GM23338 (cell line): ENCODE measurements around the gene TSPOAP1.

ENCODE experiments used
- CREB1 ChIP-seq: fragments of 250-450 bp; sonication (Bioruptor Pico); IDR thresholded peaks from 2 replicates; pipeline ENCODE4 v1.5.0; 2020; ENCODE audit warnings: low read depth, mild to moderate bottlenecking, moderate library complexity
- EZH2 ChIP-seq: fragments of 200-600 bp; sonication (generic); IDR thresholded peaks from one replicate; pipeline ENCODE4 v1.8.0; 2017; ENCODE audit warnings: antibody characterized with exemption, mild to moderate bottlenecking, low read depth; ENCODE audit not compliant: unreplicated experiment
- EZH2phosphoT487 ChIP-seq: fragments of 200-600 bp; sonication (generic); IDR thresholded peaks from one replicate; pipeline ENCODE4 v1.8.1; 2018; ENCODE audit warnings: antibody characterized with exemption; ENCODE audit not compliant: unreplicated experiment
- JUNB ChIP-seq: IDR thresholded peaks from one replicate; pipeline ENCODE4 v1.6.1; 2016; ENCODE audit warnings: antibody characterized with exemption; ENCODE audit not compliant: unreplicated experiment
- POLR2AphosphoS5 ChIP-seq: IDR thresholded peaks from 2 replicates; pipeline ENCODE4 v1.6.1; 2016; ENCODE audit warnings: antibody characterized with exemption, low read depth
- ZNF114 ChIP-seq: fragments of 250-450 bp; sonication (Bioruptor Pico); IDR thresholded peaks from 2 replicates; pipeline ENCODE4 v1.5.0; 2020; ENCODE audit warnings: mild to moderate bottlenecking, moderate library complexity
- ZNF331 ChIP-seq: fragments of 250-450 bp; sonication (Bioruptor Pico); IDR thresholded peaks from 2 replicates; pipeline ENCODE4 v1.5.0; 2020; ENCODE audit warnings: low read depth, mild to moderate bottlenecking, moderate library complexity
- TF ChIP-seq, protein P1 (sequence below), 2 experiments: fragments of 200-600 bp in 1 of 2; sonication (generic) in 1 of 2; conservative IDR thresholded peaks; 2 replicates each; pipeline versions ENCODE4 v1.5.1 to v1.6.1; 2016 to 2017; ENCODE audit warnings: antibody characterized with exemption in 2 of 2, low read depth in 2 of 2, mild to moderate bottlenecking in 2 of 2, moderate library complexity in 1 of 2
- TF ChIP-seq, protein P2 (sequence below): IDR thresholded peaks from one replicate; pipeline ENCODE4 v1.6.1; 2018; ENCODE audit warnings: antibody characterized with exemption; ENCODE audit not compliant: unreplicated experiment
- TF ChIP-seq, protein P3 (sequence below): IDR thresholded peaks from 2 replicates; pipeline ENCODE4 v1.6.1; 2016; ENCODE audit warnings: antibody characterized with exemption

DNA sequence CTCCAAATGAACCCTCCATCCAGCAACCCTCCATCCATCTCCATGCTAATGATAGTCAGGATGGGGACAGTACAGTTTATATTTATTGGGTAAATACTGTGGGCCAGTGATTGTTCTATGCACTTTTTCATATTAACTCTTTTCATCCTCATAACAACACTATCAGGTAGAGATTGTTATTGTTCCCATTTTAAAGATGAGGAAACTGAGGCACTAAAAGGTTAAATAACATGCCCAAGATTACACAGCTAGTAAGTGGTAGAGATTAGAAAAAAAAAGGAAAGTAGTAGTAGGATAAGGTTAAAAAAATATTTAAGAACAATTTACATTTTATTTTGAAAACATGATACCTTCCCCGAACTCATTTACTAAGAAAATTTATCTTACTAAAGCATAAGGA lies 45.3 kb upstream of the TSPOAP1 start:
- TF ChIP-seq, protein P1, sequence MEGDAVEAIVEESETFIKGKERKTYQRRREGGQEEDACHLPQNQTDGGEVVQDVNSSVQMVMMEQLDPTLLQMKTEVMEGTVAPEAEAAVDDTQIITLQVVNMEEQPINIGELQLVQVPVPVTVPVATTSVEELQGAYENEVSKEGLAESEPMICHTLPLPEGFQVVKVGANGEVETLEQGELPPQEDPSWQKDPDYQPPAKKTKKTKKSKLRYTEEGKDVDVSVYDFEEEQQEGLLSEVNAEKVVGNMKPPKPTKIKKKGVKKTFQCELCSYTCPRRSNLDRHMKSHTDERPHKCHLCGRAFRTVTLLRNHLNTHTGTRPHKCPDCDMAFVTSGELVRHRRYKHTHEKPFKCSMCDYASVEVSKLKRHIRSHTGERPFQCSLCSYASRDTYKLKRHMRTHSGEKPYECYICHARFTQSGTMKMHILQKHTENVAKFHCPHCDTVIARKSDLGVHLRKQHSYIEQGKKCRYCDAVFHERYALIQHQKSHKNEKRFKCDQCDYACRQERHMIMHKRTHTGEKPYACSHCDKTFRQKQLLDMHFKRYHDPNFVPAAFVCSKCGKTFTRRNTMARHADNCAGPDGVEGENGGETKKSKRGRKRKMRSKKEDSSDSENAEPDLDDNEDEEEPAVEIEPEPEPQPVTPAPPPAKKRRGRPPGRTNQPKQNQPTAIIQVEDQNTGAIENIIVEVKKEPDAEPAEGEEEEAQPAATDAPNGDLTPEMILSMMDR (conservative IDR thresholded peaks at IDR 0.05; ENCODE audit: low read depth in 2 of 2): no peak
- TF ChIP-seq EZH2 (no peak), JUNB (no peak), EZH2phosphoT487 (no peak), CREB1 (CRISPR knock-in tag) (no peak), POLR2AphosphoS5 (no peak), ZNF114 (CRISPR knock-in tag) (no peak), ZNF331 (CRISPR knock-in tag) (no peak)
- TF ChIP-seq, protein P2, sequence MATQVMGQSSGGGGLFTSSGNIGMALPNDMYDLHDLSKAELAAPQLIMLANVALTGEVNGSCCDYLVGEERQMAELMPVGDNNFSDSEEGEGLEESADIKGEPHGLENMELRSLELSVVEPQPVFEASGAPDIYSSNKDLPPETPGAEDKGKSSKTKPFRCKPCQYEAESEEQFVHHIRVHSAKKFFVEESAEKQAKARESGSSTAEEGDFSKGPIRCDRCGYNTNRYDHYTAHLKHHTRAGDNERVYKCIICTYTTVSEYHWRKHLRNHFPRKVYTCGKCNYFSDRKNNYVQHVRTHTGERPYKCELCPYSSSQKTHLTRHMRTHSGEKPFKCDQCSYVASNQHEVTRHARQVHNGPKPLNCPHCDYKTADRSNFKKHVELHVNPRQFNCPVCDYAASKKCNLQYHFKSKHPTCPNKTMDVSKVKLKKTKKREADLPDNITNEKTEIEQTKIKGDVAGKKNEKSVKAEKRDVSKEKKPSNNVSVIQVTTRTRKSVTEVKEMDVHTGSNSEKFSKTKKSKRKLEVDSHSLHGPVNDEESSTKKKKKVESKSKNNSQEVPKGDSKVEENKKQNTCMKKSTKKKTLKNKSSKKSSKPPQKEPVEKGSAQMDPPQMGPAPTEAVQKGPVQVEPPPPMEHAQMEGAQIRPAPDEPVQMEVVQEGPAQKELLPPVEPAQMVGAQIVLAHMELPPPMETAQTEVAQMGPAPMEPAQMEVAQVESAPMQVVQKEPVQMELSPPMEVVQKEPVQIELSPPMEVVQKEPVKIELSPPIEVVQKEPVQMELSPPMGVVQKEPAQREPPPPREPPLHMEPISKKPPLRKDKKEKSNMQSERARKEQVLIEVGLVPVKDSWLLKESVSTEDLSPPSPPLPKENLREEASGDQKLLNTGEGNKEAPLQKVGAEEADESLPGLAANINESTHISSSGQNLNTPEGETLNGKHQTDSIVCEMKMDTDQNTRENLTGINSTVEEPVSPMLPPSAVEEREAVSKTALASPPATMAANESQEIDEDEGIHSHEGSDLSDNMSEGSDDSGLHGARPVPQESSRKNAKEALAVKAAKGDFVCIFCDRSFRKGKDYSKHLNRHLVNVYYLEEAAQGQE: no peak
- TF ChIP-seq, protein P3, sequence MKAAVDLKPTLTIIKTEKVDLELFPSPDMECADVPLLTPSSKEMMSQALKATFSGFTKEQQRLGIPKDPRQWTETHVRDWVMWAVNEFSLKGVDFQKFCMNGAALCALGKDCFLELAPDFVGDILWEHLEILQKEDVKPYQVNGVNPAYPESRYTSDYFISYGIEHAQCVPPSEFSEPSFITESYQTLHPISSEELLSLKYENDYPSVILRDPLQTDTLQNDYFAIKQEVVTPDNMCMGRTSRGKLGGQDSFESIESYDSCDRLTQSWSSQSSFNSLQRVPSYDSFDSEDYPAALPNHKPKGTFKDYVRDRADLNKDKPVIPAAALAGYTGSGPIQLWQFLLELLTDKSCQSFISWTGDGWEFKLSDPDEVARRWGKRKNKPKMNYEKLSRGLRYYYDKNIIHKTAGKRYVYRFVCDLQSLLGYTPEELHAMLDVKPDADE: no peak
